SK-N-SH (cell line): ENCODE measurements around the gene MLX. TPM values are rescaled to one million over a fixed set of nuclear protein-coding genes. Genes with fewer than 3 reads are reported as not detected.

Source experiments
- CTCF ChIA-PET: fragments of 300-600, 350-600 bp; formaldehyde crosslinking; extraction: SDS; loops from one replicate; lab custom pipeline; 2021; lab: Yijun Ruan, JAX
- POLR2A ChIA-PET: fragments of 350-600 bp; sonication (Branson Sonifier 250); formaldehyde crosslinking; extraction: SDS; loops from one replicate; lab custom pipeline; 2020; ENCODE audit warnings: antibody characterized with exemption, inconsistent platforms; lab: Yijun Ruan, JAX
- DNase-seq: peaks from one replicate; pipeline ENCODE4 v3.0.0; 2012
- H2AFZ ChIP-seq: fragments of 200-600 bp; sonication (generic); 2 replicates; pipeline ENCODE4 v1.8.1; 2016; ENCODE audit warnings: antibody characterized with exemption, mild to moderate bottlenecking, low read depth
- H3F3A ChIP-seq: fragments of 200-600 bp; sonication (generic); replicated peaks from 2 replicates; pipeline ENCODE3; 2016; ENCODE audit warnings: antibody characterized with exemption, mild to moderate bottlenecking; ENCODE audit not compliant: insufficient read depth
- H3K27ac ChIP-seq, 2 experiments: fragments of 200-500 bp in 1 of 2; fragments of 200-600 bp in 1 of 2; sonication (Bioruptor generic) in 1 of 2; sonication (generic), shearing (Covaris generic) in 1 of 2; 2 replicates each; pipeline versions ENCODE4 v1.5.1 to v1.6.1; 2014 to 2016; ENCODE audit warnings: low read depth in 2 of 2, inconsistent platforms in 1 of 2, low read length in 1 of 2, mild to moderate bottlenecking in 1 of 2, mixed read lengths in 1 of 2
- H3K27me3 ChIP-seq: fragments of 200-600 bp; sonication (generic), shearing (Covaris generic); 2 replicates; pipeline ENCODE4 v1.6.1; 2016; ENCODE audit warnings: mixed run types; ENCODE audit not compliant: insufficient read depth
- H3K36me3 ChIP-seq, 2 experiments: fragments of 200-500 bp in 1 of 2; fragments of 200-600 bp in 1 of 2; sonication (Bioruptor generic) in 1 of 2; sonication (generic) in 1 of 2; replicated peaks in 1 of 2; 2 replicates each; pipeline versions ENCODE3 to v1.5.1; 2014 to 2016; ENCODE audit warnings: low read length in 1 of 2, mild to moderate bottlenecking in 1 of 2; ENCODE audit not compliant: insufficient read depth in 2 of 2, control insufficient read depth in 1 of 2
- H3K4me1 ChIP-seq, 2 experiments: fragments of 200-500 bp in 1 of 2; fragments of 200-600 bp in 1 of 2; sonication (Bioruptor generic) in 1 of 2; sonication (generic), shearing (Covaris generic) in 1 of 2; 2 replicates each; pipeline versions ENCODE4 v1.5.1 to v1.6.1; 2014 to 2016; ENCODE audit warnings: low read depth in 1 of 2, low read length in 1 of 2, mixed run types in 1 of 2; ENCODE audit not compliant: insufficient read depth in 2 of 2, control insufficient read depth in 1 of 2
- H3K4me2 ChIP-seq: fragments of 200-600 bp; sonication (generic), shearing (Covaris generic); 2 replicates; pipeline ENCODE4 v1.6.1; 2017; ENCODE audit warnings: mixed run types
- H3K4me3 ChIP-seq, 2 experiments: fragments of 200-500 bp in 1 of 2; fragments of 200-600 bp in 1 of 2; sonication (Bioruptor generic) in 1 of 2; sonication (generic), shearing (Covaris generic) in 1 of 2; 2 replicates each; pipeline versions ENCODE4 v1.5.1 to v1.8.1; 2014 to 2016; ENCODE audit warnings: low read depth in 2 of 2, inconsistent platforms in 1 of 2, low read length in 1 of 2, mild to moderate bottlenecking in 1 of 2, mixed read lengths in 1 of 2, moderate library complexity in 1 of 2
- H3K79me2 ChIP-seq: fragments of 200-600 bp; sonication (generic); 2 replicates; pipeline ENCODE4 v1.8.1; 2017; ENCODE audit warnings: mild to moderate bottlenecking; ENCODE audit not compliant: insufficient read depth
- H3K9ac ChIP-seq: fragments of 200-600 bp; sonication (generic); 2 replicates; pipeline ENCODE4 v1.6.1; 2017; ENCODE audit warnings: mixed run types
- H3K9me2 ChIP-seq: fragments of 200-600 bp; sonication (generic); 2 replicates; pipeline ENCODE4 v1.6.1; 2017; ENCODE audit warnings: mixed run types
- H3K9me3 ChIP-seq: fragments of 200-600 bp; sonication (generic); 2 replicates; pipeline ENCODE4 v1.6.1; 2017; ENCODE audit warnings: mixed run types, mild to moderate bottlenecking, moderate library complexity
- H4K20me1 ChIP-seq: fragments of 200-600 bp; sonication (generic); 2 replicates; pipeline ENCODE4 v1.6.1; 2017; ENCODE audit warnings: mild to moderate bottlenecking, mixed run types; ENCODE audit not compliant: insufficient read depth
- CTCF ChIP-seq: fragments of 200-600 bp; sonication (generic); IDR thresholded peaks from 2 replicates; pipeline ENCODE4 v1.6.1; 2017; ENCODE audit warnings: antibody characterized with exemption, mild to moderate bottlenecking, moderate library complexity
- EP300 ChIP-seq, 2 experiments: IDR thresholded peaks; 2 replicates each; pipeline versions ENCODE4 v1.4.0 to v1.6.1; 2012; ENCODE audit warnings: borderline replicate concordance in 1 of 2, low read depth in 1 of 2, low read length in 1 of 2
- EZH2phosphoT487 ChIP-seq: fragments of 200-600 bp; sonication (generic); IDR thresholded peaks from 2 replicates; pipeline ENCODE4 v1.6.1; 2017; ENCODE audit warnings: low read depth, mixed run types, mild to moderate bottlenecking, antibody characterized with exemption, moderate library complexity, borderline replicate concordance
- FOXM1 ChIP-seq: IDR thresholded peaks from 2 replicates; pipeline ENCODE4 v1.4.0; 2012; ENCODE audit warnings: low read depth, mild to moderate bottlenecking
- IRF3 ChIP-seq: fragments of 150-350 bp; IDR thresholded peaks from 2 replicates; pipeline ENCODE4 v1.6.1; 2016; ENCODE audit warnings: mild to moderate bottlenecking, low read depth, low read length
- JUND ChIP-seq: IDR thresholded peaks from 2 replicates; pipeline ENCODE4 v1.4.0; 2012
- MAX ChIP-seq: IDR thresholded peaks from 2 replicates; pipeline ENCODE4 v1.4.0; 2012; ENCODE audit warnings: low read depth
- MEF2A ChIP-seq: IDR thresholded peaks from 2 replicates; pipeline ENCODE4 v1.4.0; 2012; ENCODE audit warnings: low read depth, borderline replicate concordance
- NFIC ChIP-seq: IDR thresholded peaks from 2 replicates; pipeline ENCODE4 v1.4.0; 2012; ENCODE audit warnings: borderline replicate concordance
- RFX5 ChIP-seq: IDR thresholded peaks from 2 replicates; pipeline ENCODE4 v1.6.1; 2012; ENCODE audit warnings: mild to moderate bottlenecking, improper control_type of control experiment, low read length
- SIN3A ChIP-seq: IDR thresholded peaks from 2 replicates; pipeline ENCODE4 v1.6.1; 2012; ENCODE audit warnings: low read depth, mild to moderate bottlenecking, low read length, moderate library complexity, borderline replicate concordance
- TAF1 ChIP-seq: IDR thresholded peaks from 2 replicates; pipeline ENCODE4 v1.6.1; 2012; ENCODE audit warnings: low read depth, mild to moderate bottlenecking, low read length, moderate library complexity, borderline replicate concordance
- TCF12 ChIP-seq: IDR thresholded peaks from 2 replicates; pipeline ENCODE4 v1.4.0; 2012
- USF2 ChIP-seq: fragments of 150-350 bp; IDR thresholded peaks from 2 replicates; pipeline ENCODE4 v1.6.1; 2017; ENCODE audit warnings: antibody characterized with exemption, low read length, low read depth, borderline replicate concordance
- YY1 ChIP-seq: IDR thresholded peaks from 2 replicates; pipeline ENCODE4 v1.4.0; 2012; ENCODE audit warnings: low read depth, mild to moderate bottlenecking
- ZBTB33 ChIP-seq: IDR thresholded peaks from 2 replicates; pipeline ENCODE4 v1.4.0; 2012; ENCODE audit warnings: low read depth, borderline replicate concordance
- WGBS: methylation state at CpG from one replicate; pipeline ENCODE4 v1.1.6; 2017; ENCODE audit warnings: low lambda C conversion rate; 5-methylcytosine and 5-hydroxymethylcytosine counted together
- polyA plus RNA-seq, 3 experiments: library from polyadenylated mRNA; depleted of rRNA; stranded (reverse); fragments of >200 nt; gene quantifications; 2 replicates each; pipeline ENCODE4 v1.2.3, GENCODE V29; 2012

Gene MLX
- polyA plus RNA-seq, 1 of the 3 experiments (the other 2 are of a cell fraction) = 44.5 TPM

GRCh38 chr17:42598905-42599304, 32.0 kb downstream of the MLX start:
- Histone ChIP-seq H3K9me3 (no peaks in the 10 kb centered on the region), H3K27ac (no peak overlapping the region), H3K9ac (no peak overlapping the region), H2AFZ (no peak overlapping the region), H3K79me2 (peaks cover 94% of the 10 kb centered on the region), H3K4me1 (no peaks in the 10 kb centered on the region), H3K9me2 (no peaks in the 10 kb centered on the region), H3F3A (peaks cover 6% of the 10 kb centered on the region), H3K36me3 (peaks cover 0 to 17% of the 10 kb centered on the region in 2 experiments), H3K4me2 (no peak overlapping the region), H3K27me3 (no peaks in the 10 kb centered on the region), H3K4me3 (no peak overlapping the region), H4K20me1 (peaks cover 30% of the 10 kb centered on the region)
- 92% methylated on average over 2 of the region's 2 CpGs for WGBS
- POLR2A ChIA-PET = interaction anchor here (0.9 to 2.1 kb wide), 3 partner anchors 10 to 80 kb away, joined by 3 to 11 read pairs (median 3); partner anchors contain the start of genes MLX, RETREG3 and TUBG1
- CTCF ChIA-PET = interaction anchor here (0.8 to 4.5 kb wide), 4 partner anchors 9 to 82 kb away, joined by 3 to 33 read pairs (median 6); partner anchors contain the start of gene PSMC3IP
- no peak for DNase-seq
- TF ChIP-seq TCF12 = no peak
- no peak for TF ChIP-seq USF2
- no peak for TF ChIP-seq NFIC
- TF ChIP-seq ZBTB33 = no peak
- no peak for TF ChIP-seq SIN3A
- no peak for TF ChIP-seq TAF1
- no peak for TF ChIP-seq RFX5
- no peak for TF ChIP-seq MEF2A
- TF ChIP-seq JUND = no peak
- no peak for TF ChIP-seq CTCF
- no peak for TF ChIP-seq EZH2phosphoT487
- TF ChIP-seq IRF3 = no peak
- no peak for TF ChIP-seq MAX
- TF ChIP-seq FOXM1 = no peak
- TF ChIP-seq EP300 (IDR thresholded peaks at IDR 0.05; ENCODE audit: borderline replicate concordance in 1 of 2, low read depth in 1 of 2, low read length in 1 of 2) = no peak
- TF ChIP-seq YY1 = no peak
